Neural progenitor cell (in vitro differentiated cells): ENCODE results near the gene CRISPLD2. TPM values are rescaled to one million over a fixed set of nuclear protein-coding genes. Genes with fewer than 3 reads are reported as not detected.

Source experiments
- DNase-seq: peaks from one replicate; pipeline ENCODE4 v3.0.0-alpha.2; 2016; ENCODE audit warnings: low spot score
- H2AFZ ChIP-seq: fragments of 200-600 bp; sonication (generic); replicated peaks from 2 replicates; pipeline ENCODE4 v1.6.1; 2016; ENCODE audit warnings: antibody characterized with exemption
- H3F3A ChIP-seq: fragments of 200-600 bp; sonication (generic); 2 replicates; pipeline ENCODE4 v1.6.1; 2016; ENCODE audit warnings: antibody characterized with exemption, low read depth
- H3K27ac ChIP-seq: fragments of 200-600 bp; sonication (generic); 2 replicates; pipeline ENCODE4 v1.5.1; 2016; ENCODE audit warnings: mild to moderate bottlenecking
- H3K27me3 ChIP-seq: fragments of 200-600 bp; sonication (generic); 2 replicates; pipeline ENCODE4 v1.6.1; 2016; ENCODE audit warnings: mild to moderate bottlenecking, moderate library complexity
- H3K36me3 ChIP-seq: fragments of 200-600 bp; sonication (generic); 2 replicates; pipeline ENCODE4 v1.5.1; 2016
- H3K4me1 ChIP-seq: fragments of 200-600 bp; sonication (generic); 2 replicates; pipeline ENCODE4 v1.6.1; 2016; ENCODE audit warnings: mixed run types
- H3K4me2 ChIP-seq: fragments of 200-600 bp; sonication (generic); 2 replicates; pipeline ENCODE4 v1.6.1; 2016
- H3K4me3 ChIP-seq: fragments of 200-600 bp; sonication (generic); 2 replicates; pipeline ENCODE4 v1.5.1; 2016
- H3K79me2 ChIP-seq: fragments of 200-600 bp; sonication (generic); 2 replicates; pipeline ENCODE4 v1.6.1; 2016; ENCODE audit warnings: low read depth
- H3K9ac ChIP-seq: fragments of 200-600 bp; sonication (generic); 2 replicates; pipeline ENCODE4 v1.6.1; 2016
- H3K9me3 ChIP-seq: fragments of 200-600 bp; sonication (generic); 2 replicates; pipeline ENCODE4 v1.5.1; 2016; ENCODE audit warnings: low read depth
- H4K20me1 ChIP-seq: fragments of 200-600 bp; sonication (generic); 2 replicates; pipeline ENCODE4 v1.6.1; 2016; ENCODE audit warnings: low read depth
- H3K27ac Mint-ChIP-seq: 3 replicates; pipeline ENCODE4 v1.8.0; 2021; ENCODE audit warnings: mixed read lengths
- H3K27me3 Mint-ChIP-seq: 2 replicates; pipeline ENCODE4 v1.8.0; 2022; ENCODE audit warnings: low read depth, mild to moderate bottlenecking, inconsistent platforms, moderate library complexity, mixed read lengths; ENCODE audit not compliant: insufficient read depth
- H3K36me3 Mint-ChIP-seq: 3 replicates; pipeline ENCODE4 v1.8.0; 2021; ENCODE audit warnings: mixed read lengths
- H3K4me1 Mint-ChIP-seq: 3 replicates; pipeline ENCODE4 v1.8.0; 2021; ENCODE audit warnings: mixed read lengths
- H3K4me3 Mint-ChIP-seq: 3 replicates; pipeline ENCODE4 v1.8.0; 2021; ENCODE audit warnings: mild to moderate bottlenecking, moderate library complexity, mixed read lengths
- H3K9me3 Mint-ChIP-seq: 3 replicates; pipeline ENCODE4 v1.8.0; 2020; ENCODE audit warnings: mixed read lengths
- CTCF ChIP-seq: fragments of 200-600 bp; sonication (generic); IDR thresholded peaks from 2 replicates; pipeline ENCODE4 v1.5.1; 2017; ENCODE audit warnings: antibody characterized with exemption, mild to moderate bottlenecking
- EZH2 ChIP-seq: fragments of 200-600 bp; sonication (generic); IDR thresholded peaks from 2 replicates; pipeline ENCODE4 v1.6.1; 2017; ENCODE audit warnings: antibody characterized with exemption, mild to moderate bottlenecking, moderate library complexity
- EZH2phosphoT487 ChIP-seq: fragments of 200-600 bp; sonication (generic); IDR thresholded peaks from 2 replicates; pipeline ENCODE4 v1.6.1; 2017; ENCODE audit warnings: antibody characterized with exemption
- total RNA-seq: library from RNA; depleted of rRNA; stranded (reverse); fragments of >200 nt; gene quantifications from 2 replicates; pipeline ENCODE4 v1.2.3, GENCODE V29; 2015; ENCODE audit warnings: low replicate concordance

The CRISPLD2 gene
- total RNA-seq, 1 donor from 2014 or later = 0.11 TPM

GRCh38 chr16:84785843-84786581 is 33.8 kb upstream of the CRISPLD2 start:
- H2AFZ ChIP-seq = no peak overlapping the region
- H3F3A ChIP-seq = no peaks in the 10 kb centered on the region
- Mint-ChIP-seq H3K36me3 (peaks cover 3% of the 10 kb centered on the region), H3K4me3 (no peak overlapping the region), H3K4me1 (peaks cover 4% of the 10 kb centered on the region), H3K27me3 (no peaks in the 10 kb centered on the region), H3K9me3 (no peaks in the 10 kb centered on the region), H3K27ac (peak overlapping the region; percentile 63)
- H3K27ac ChIP-seq = no peak overlapping the region
- H3K79me2 ChIP-seq = no peaks in the 10 kb centered on the region
- H3K9ac ChIP-seq = no peak overlapping the region
- DNase-seq = no peak
- no peaks in the 10 kb centered on the region for H4K20me1 ChIP-seq
- H3K9me3 ChIP-seq = no peaks in the 10 kb centered on the region
- no peaks in the 10 kb centered on the region for H3K36me3 ChIP-seq
- no peak overlapping the region for H3K4me2 ChIP-seq
- no peak for TF ChIP-seq EZH2
- no peak for TF ChIP-seq CTCF
- TF ChIP-seq EZH2phosphoT487 = no peak
- H3K27me3 ChIP-seq = no peaks in the 10 kb centered on the region
- H3K4me3 ChIP-seq = no peak overlapping the region
- H3K4me1 ChIP-seq = no peaks in the 10 kb centered on the region

DNA sequence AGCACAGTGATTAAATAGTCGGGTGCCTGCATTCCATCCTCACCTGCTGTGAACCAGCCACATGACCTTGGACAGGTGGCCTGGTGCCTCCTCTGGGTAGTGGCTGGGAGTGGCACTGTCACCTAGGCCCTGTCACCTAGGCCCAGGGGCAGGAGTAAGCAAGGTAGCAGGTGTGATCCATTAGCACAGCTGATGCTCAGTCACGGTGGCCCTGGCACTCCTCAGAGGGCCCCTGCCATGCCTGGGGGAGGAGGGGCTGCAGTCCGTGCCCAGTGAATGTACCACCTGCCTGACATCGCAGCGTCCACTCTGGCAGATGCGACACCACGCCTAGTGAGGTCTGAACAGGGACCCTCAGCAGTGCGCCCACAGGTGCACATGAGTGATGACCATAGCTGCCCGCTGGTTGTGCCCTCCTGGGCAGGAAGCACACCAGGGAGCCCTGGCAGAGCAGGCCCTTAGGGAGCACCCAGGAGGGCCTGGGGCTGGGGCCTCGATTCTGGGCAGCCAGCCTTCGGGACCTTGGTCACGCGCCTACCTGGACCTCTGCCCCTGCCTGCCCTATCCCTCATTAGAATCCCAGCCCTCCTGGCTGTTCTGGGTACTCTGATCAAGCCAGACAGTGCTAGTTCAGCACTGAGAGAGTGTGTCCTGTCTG is 33.1 kb upstream of the CRISPLD2 start:
- Histone ChIP-seq H3K4me2 (no peak overlapping the region), H3K27ac (no peak overlapping the region), H3F3A (no peaks in the 10 kb centered on the region), H3K9ac (no peak overlapping the region), H3K27me3 (no peaks in the 10 kb centered on the region), H4K20me1 (no peaks in the 10 kb centered on the region), H3K79me2 (no peaks in the 10 kb centered on the region), H3K36me3 (no peaks in the 10 kb centered on the region), H3K4me1 (no peaks in the 10 kb centered on the region), H2AFZ (no peak overlapping the region), H3K9me3 (no peaks in the 10 kb centered on the region), H3K4me3 (no peak overlapping the region)
- no peak overlapping the region for H3K4me3 Mint-ChIP-seq
- H3K36me3 Mint-ChIP-seq = peaks cover 3% of the 10 kb centered on the region
- H3K4me1 Mint-ChIP-seq = peaks cover 5% of the 10 kb centered on the region
- H3K9me3 Mint-ChIP-seq = no peaks in the 10 kb centered on the region
- H3K27ac Mint-ChIP-seq = no peak overlapping the region
- DNase-seq = no peak
- TF ChIP-seq CTCF (no peak), EZH2phosphoT487 (no peak), EZH2 (no peak)
- H3K27me3 Mint-ChIP-seq = no peaks in the 10 kb centered on the region

- no peak overlapping the region for H3K27ac ChIP-seq
- no peaks in the 10 kb centered on the region for H3K79me2 ChIP-seq
- H2AFZ ChIP-seq = no peak overlapping the region
- no peak overlapping the region for H3K4me3 Mint-ChIP-seq
- no peaks in the 10 kb centered on the region for H3K36me3 Mint-ChIP-seq
- no peak overlapping the region for H3K27ac Mint-ChIP-seq
- H3F3A ChIP-seq = no peaks in the 10 kb centered on the region
- no peaks in the 10 kb centered on the region for H3K9me3 Mint-ChIP-seq
- H3K4me1 Mint-ChIP-seq = peaks cover 5% of the 10 kb centered on the region
- no peaks in the 10 kb centered on the region for H3K36me3 ChIP-seq
- TF ChIP-seq CTCF = no peak
- TF ChIP-seq EZH2phosphoT487 = no peak
- TF ChIP-seq EZH2 = no peak
- no peaks in the 10 kb centered on the region for H3K9me3 ChIP-seq
- no peaks in the 10 kb centered on the region for H4K20me1 ChIP-seq
- H3K4me3 ChIP-seq = no peak overlapping the region
- H3K4me1 ChIP-seq = no peaks in the 10 kb centered on the region
- no peaks in the 10 kb centered on the region for H3K27me3 ChIP-seq
- no peaks in the 10 kb centered on the region for H3K27me3 Mint-ChIP-seq
- H3K4me2 ChIP-seq = no peak overlapping the region
- no peak for DNase-seq
- H3K9ac ChIP-seq = no peak overlapping the region
Measured at GRCh38 chr16:84787263-84787622, 32.5 kb upstream of the CRISPLD2 start.
